ENCODE results near the gene TBATA.
A peak's percentile ranks its signal among the peaks of the same experiment; 100 is the strongest.

TBATA gene

GRCh38 chr10:70749756-70750155 is 35.4 kb downstream of the TBATA start:
- Histone ChIP-seq H3K27ac (ENCODE audit: low read length) (no peak overlapping the region), H3K4me3 (ENCODE audit: low read length in 2 of 2) (no peak overlapping the region), H3K9ac (ENCODE audit: low read length in 2 of 2) (no peak overlapping the region), H3K36me3 (ENCODE audit: control insufficient read depth in 2 of 2, insufficient read depth in 2 of 2, low read length in 2 of 2) (no peaks in the 10 kb centered on the region), H3K4me1 (ENCODE audit: control insufficient read depth, insufficient read depth, low read length) (peaks cover 9% of the 10 kb centered on the region), H3K9me3 (ENCODE audit: control insufficient read depth in 2 of 2, low read length in 2 of 2) (no peaks in the 10 kb centered on the region), H3K27me3 (ENCODE audit: control insufficient read depth in 1 of 2, insufficient read depth in 2 of 2, low read length in 2 of 2) (no peaks in the 10 kb centered on the region)

GRCh38 chr10:70748801-70749573 is 36.2 kb downstream of the TBATA start:
- Histone ChIP-seq H3K9me3 (ENCODE audit: control insufficient read depth in 2 of 2, low read length in 2 of 2) (no peaks in the 10 kb centered on the region), H3K9ac (ENCODE audit: low read length in 2 of 2) (no peak overlapping the region), H3K4me3 (ENCODE audit: low read length in 2 of 2) (no peak overlapping the region), H3K27ac (ENCODE audit: low read length) (no peak overlapping the region), H3K36me3 (ENCODE audit: control insufficient read depth in 2 of 2, insufficient read depth in 2 of 2, low read length in 2 of 2) (no peaks in the 10 kb centered on the region), H3K27me3 (ENCODE audit: control insufficient read depth in 1 of 2, insufficient read depth in 2 of 2, low read length in 2 of 2) (no peaks in the 10 kb centered on the region), H3K4me1 (ENCODE audit: control insufficient read depth, insufficient read depth, low read length) (peaks cover 3% of the 10 kb centered on the region)

- H3K27me3 ChIP-seq (ENCODE audit: control insufficient read depth in 1 of 2, insufficient read depth in 2 of 2, low read length in 2 of 2) = no peaks in the 10 kb centered on the region
- H3K9me3 ChIP-seq (ENCODE audit: control insufficient read depth in 2 of 2, low read length in 2 of 2) = no peaks in the 10 kb centered on the region
- no peak overlapping the region for H3K9ac ChIP-seq (ENCODE audit: low read length in 2 of 2)
- no peaks in the 10 kb centered on the region for H3K36me3 ChIP-seq (ENCODE audit: control insufficient read depth in 2 of 2, insufficient read depth in 2 of 2, low read length in 2 of 2)
- no peak overlapping the region for H3K27ac ChIP-seq (ENCODE audit: low read length)
- H3K4me1 ChIP-seq (ENCODE audit: control insufficient read depth, insufficient read depth, low read length) = peaks cover 7% of the 10 kb centered on the region
- H3K4me3 ChIP-seq (ENCODE audit: low read length in 2 of 2) = no peak overlapping the region
Measured at GRCh38 chr10:70748305-70748704, 36.9 kb downstream of the TBATA start.

- no peak overlapping the region for H3K9ac ChIP-seq (ENCODE audit: low read length in 2 of 2)
- H3K27me3 ChIP-seq (ENCODE audit: control insufficient read depth in 1 of 2, insufficient read depth in 2 of 2, low read length in 2 of 2) = no peaks in the 10 kb centered on the region
- H3K36me3 ChIP-seq (ENCODE audit: control insufficient read depth in 2 of 2, insufficient read depth in 2 of 2, low read length in 2 of 2) = no peaks in the 10 kb centered on the region
- peaks cover 16% of the 10 kb centered on the region for H3K4me1 ChIP-seq (ENCODE audit: control insufficient read depth, insufficient read depth, low read length)
- H3K27ac ChIP-seq (ENCODE audit: low read length) = no peak overlapping the region
- no peaks in the 10 kb centered on the region for H3K9me3 ChIP-seq (ENCODE audit: control insufficient read depth in 2 of 2, low read length in 2 of 2)
- H3K4me3 ChIP-seq (ENCODE audit: low read length in 2 of 2) = no peak overlapping the region
Measured at GRCh38 chr10:70747192-70747965, 37.8 kb downstream of the TBATA start.

- H3K27me3 ChIP-seq (ENCODE audit: control insufficient read depth in 1 of 2, insufficient read depth in 2 of 2, low read length in 2 of 2) = no peaks in the 10 kb centered on the region
- H3K36me3 ChIP-seq (ENCODE audit: control insufficient read depth in 2 of 2, insufficient read depth in 2 of 2, low read length in 2 of 2) = no peaks in the 10 kb centered on the region
- H3K27ac ChIP-seq (ENCODE audit: low read length) = no peak overlapping the region
- no peak overlapping the region for H3K9ac ChIP-seq (ENCODE audit: low read length in 2 of 2)
- peaks cover 31% of the 10 kb centered on the region for H3K4me1 ChIP-seq (ENCODE audit: control insufficient read depth, insufficient read depth, low read length)
- no peaks in the 10 kb centered on the region for H3K9me3 ChIP-seq (ENCODE audit: control insufficient read depth in 2 of 2, low read length in 2 of 2)
- H3K4me3 ChIP-seq (ENCODE audit: low read length in 2 of 2) = no peak overlapping the region
Measured at GRCh38 chr10:70745555-70745954, 39.6 kb downstream of the TBATA start.

GRCh38 chr10:70744617-70745143 is 40.5 kb downstream of the TBATA start:
- H3K9ac ChIP-seq (ENCODE audit: low read length in 2 of 2) = no peak overlapping the region
- H3K9me3 ChIP-seq (ENCODE audit: control insufficient read depth in 2 of 2, low read length in 2 of 2) = no peaks in the 10 kb centered on the region
- no peaks in the 10 kb centered on the region for H3K27me3 ChIP-seq (ENCODE audit: control insufficient read depth in 1 of 2, insufficient read depth in 2 of 2, low read length in 2 of 2)
- H3K4me1 ChIP-seq (ENCODE audit: control insufficient read depth, insufficient read depth, low read length) = peaks cover 31% of the 10 kb centered on the region
- H3K27ac ChIP-seq (ENCODE audit: low read length) = no peak overlapping the region
- no peaks in the 10 kb centered on the region for H3K36me3 ChIP-seq (ENCODE audit: control insufficient read depth in 2 of 2, insufficient read depth in 2 of 2, low read length in 2 of 2)
- H3K4me3 ChIP-seq (ENCODE audit: low read length in 2 of 2) = no peak overlapping the region

GRCh38 chr10:70743879-70744278 is 41.3 kb downstream of the TBATA start:
- H3K27me3 ChIP-seq (ENCODE audit: control insufficient read depth in 1 of 2, insufficient read depth in 2 of 2, low read length in 2 of 2) = no peaks in the 10 kb centered on the region
- H3K36me3 ChIP-seq (ENCODE audit: control insufficient read depth in 2 of 2, insufficient read depth in 2 of 2, low read length in 2 of 2) = no peaks in the 10 kb centered on the region
- H3K27ac ChIP-seq (ENCODE audit: low read length) = no peak overlapping the region
- peaks cover 31% of the 10 kb centered on the region for H3K4me1 ChIP-seq (ENCODE audit: control insufficient read depth, insufficient read depth, low read length)
- no peak overlapping the region for H3K9ac ChIP-seq (ENCODE audit: low read length in 2 of 2)
- H3K9me3 ChIP-seq (ENCODE audit: control insufficient read depth in 2 of 2, low read length in 2 of 2) = no peaks in the 10 kb centered on the region
- no peak overlapping the region for H3K4me3 ChIP-seq (ENCODE audit: low read length in 2 of 2)

GRCh38 chr10:70743430-70743788 is 41.8 kb downstream of the TBATA start:
- Histone ChIP-seq H3K4me3 (ENCODE audit: low read length in 2 of 2) (no peak overlapping the region), H3K27me3 (ENCODE audit: control insufficient read depth in 1 of 2, insufficient read depth in 2 of 2, low read length in 2 of 2) (no peaks in the 10 kb centered on the region), H3K27ac (ENCODE audit: low read length) (no peak overlapping the region), H3K9ac (ENCODE audit: low read length in 2 of 2) (no peak overlapping the region), H3K36me3 (ENCODE audit: control insufficient read depth in 2 of 2, insufficient read depth in 2 of 2, low read length in 2 of 2) (no peaks in the 10 kb centered on the region), H3K9me3 (ENCODE audit: control insufficient read depth in 2 of 2, low read length in 2 of 2) (no peaks in the 10 kb centered on the region), H3K4me1 (ENCODE audit: control insufficient read depth, insufficient read depth, low read length) (peaks cover 33% of the 10 kb centered on the region)

- H3K36me3 ChIP-seq (ENCODE audit: control insufficient read depth in 2 of 2, insufficient read depth in 2 of 2, low read length in 2 of 2) = no peaks in the 10 kb centered on the region
- H3K27ac ChIP-seq (ENCODE audit: low read length) = no peak overlapping the region
- no peaks in the 10 kb centered on the region for H3K9me3 ChIP-seq (ENCODE audit: control insufficient read depth in 2 of 2, low read length in 2 of 2)
- no peak overlapping the region for H3K9ac ChIP-seq (ENCODE audit: low read length in 2 of 2)
- no peak overlapping the region for H3K4me3 ChIP-seq (ENCODE audit: low read length in 2 of 2)
- no peaks in the 10 kb centered on the region for H3K27me3 ChIP-seq (ENCODE audit: control insufficient read depth in 1 of 2, insufficient read depth in 2 of 2, low read length in 2 of 2)
- peaks cover 33% of the 10 kb centered on the region for H3K4me1 ChIP-seq (ENCODE audit: control insufficient read depth, insufficient read depth, low read length)
Measured at GRCh38 chr10:70742537-70743429, 42.4 kb downstream of the TBATA start.

GRCh38 chr10:70740406-70741288 is 44.5 kb downstream of the TBATA start:
- Histone ChIP-seq H3K9ac (ENCODE audit: low read length in 2 of 2) (no peak overlapping the region), H3K4me3 (ENCODE audit: low read length in 2 of 2) (peak overlapping the region in 1 of 2 donors; percentile 15), H3K36me3 (ENCODE audit: control insufficient read depth in 2 of 2, insufficient read depth in 2 of 2, low read length in 2 of 2) (no peaks in the 10 kb centered on the region), H3K9me3 (ENCODE audit: control insufficient read depth in 2 of 2, low read length in 2 of 2) (no peaks in the 10 kb centered on the region), H3K4me1 (ENCODE audit: control insufficient read depth, insufficient read depth, low read length) (peaks cover 31% of the 10 kb centered on the region), H3K27me3 (ENCODE audit: control insufficient read depth in 1 of 2, insufficient read depth in 2 of 2, low read length in 2 of 2) (no peaks in the 10 kb centered on the region), H3K27ac (ENCODE audit: low read length) (no peak overlapping the region)

All from stomach smooth muscle (tissue), 2 donors.